Right lobe of liver (tissue), 6 donors: Measurements from ENCODE around the gene GPC6. TPM values are rescaled to one million over a fixed set of nuclear protein-coding genes. Genes with fewer than 3 reads are reported as not detected.

Experiments
- ATAC-seq, 4 donors: fragments of 200-7000 bp; cut with Tn5 transposase; one replicate each; pipeline ENCODE4 v1.9.1; 2020; ENCODE audit warnings: mild to moderate bottlenecking in 4 of 4, moderate library complexity in 4 of 4
- DNase-seq, 3 donors: peaks; one replicate each; pipeline ENCODE4 v3.0.0-alpha.2; 2020
- H3K27ac ChIP-seq, 3 donors: fragments of 200-600 bp; one replicate each; pipeline ENCODE4 v1.8.0; 2022
- H3K27me3 ChIP-seq, 2 donors: fragments of 200-600 bp; one replicate each; pipeline ENCODE4 v1.8.0; 2022
- H3K36me3 ChIP-seq, 4 donors: fragments of 200-600 bp; sonication (generic) in 1 of 4; one replicate each; pipeline versions ENCODE4 v1.5.1 to v1.8.0; 2017 to 2022; ENCODE audit warnings: control low read depth in 1 of 4
- H3K4me1 ChIP-seq, 4 donors: fragments of 200-600 bp; sonication (generic) in 1 of 4; one replicate each; pipeline versions ENCODE4 v1.5.1 to v1.8.0; 2017 to 2022; ENCODE audit warnings: control low read depth in 1 of 4
- H3K4me3 ChIP-seq, 3 donors: fragments of 200-600 bp; one replicate each; pipeline ENCODE4 v1.8.0; 2022
- H3K9me3 ChIP-seq, 4 donors: fragments of 200-600 bp; sonication (generic) in 1 of 4; one replicate each; pipeline versions ENCODE4 v1.5.1 to v1.8.0; 2017 to 2022; ENCODE audit warnings: control low read depth in 1 of 4
- POLR2A ChIP-seq: fragments of 450-650 bp; IDR thresholded peaks from one replicate; pipeline ENCODE4 v1.6.1; 2017; ENCODE audit warnings: antibody characterized with exemption, mild to moderate bottlenecking
- WGBS: methylation state at CpG from one replicate; pipeline ENCODE4 v1.1.6; 2018; ENCODE audit warnings: low coverage, low lambda C conversion rate; ENCODE audit not compliant: insufficient coverage; ENCODE audit errors: missing lambda C conversion rate; 5-methylcytosine and 5-hydroxymethylcytosine counted together
- intact Hi-C, 2 donors: fragments of 100-400 bp; cut with DNase I; formaldehyde crosslinking; loops; one replicate each; pipeline versions ENCODE4 v1.11.2 to v1.14.1; 2022
- total RNA-seq, 6 experiments: library from RNA; depleted of rRNA in 2 of 6; stranded (reverse); fragments of >200 nt in 2 of 6; fragmentation: NEBNext Ultra II Directional in 3 of 6; extraction: Animal tissue kit (Norgen Biotek cat#: 25700) in 3 of 6; gene quantifications; one replicate each; pipeline versions ENCODE4 v1.1.0 to v1.2.4, GENCODE V29; 2016 to 2023
- TF ChIP-seq, protein P1 (sequence below), 4 donors: fragments of 200-600 bp in 3 of 4; fragments of 450-650 bp in 1 of 4; IDR thresholded peaks; one replicate each; pipeline versions ENCODE4 v1.5.1 to v1.8.0; 2016 to 2022; ENCODE audit warnings: antibody characterized with exemption in 4 of 4, mild to moderate bottlenecking in 2 of 4
- donor health status: DM: no; HTN: yes; CAD: no.
- donor health status: DM: no; HTN: no; CAD: no.
- donor health status: DM: no; HTN: no; CAD: no.
- donor health status: DM: no; HTN: yes; CAD: no.
- donor health status: DM: no; HTN: yes; CAD: no.

Gene GPC6
- total RNA-seq, 6 experiments from 2014 or later, result 18.6 to 30.1 (median 20.2) TPM

DNA sequence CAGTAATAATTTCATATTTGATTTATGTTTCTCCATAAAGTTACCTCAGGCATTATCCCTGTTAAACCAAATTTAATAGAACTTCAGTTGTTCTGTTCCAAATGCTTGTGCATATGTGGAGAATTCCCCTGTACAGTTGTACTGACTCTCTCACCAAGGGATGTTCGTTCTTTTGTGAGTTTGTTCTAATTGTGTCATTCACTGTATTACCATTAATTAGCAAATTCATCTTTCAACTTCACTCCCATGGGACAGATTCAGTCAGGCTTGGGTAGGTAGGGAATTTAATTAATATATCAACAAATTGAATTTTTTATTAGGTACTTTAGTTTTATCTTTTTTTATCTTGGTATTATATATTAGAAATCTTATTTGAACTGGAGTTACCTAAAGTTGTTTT lies 987.5 kb downstream of the GPC6 start:
- no peak for TF ChIP-seq POLR2A
- TF ChIP-seq, protein P1, sequence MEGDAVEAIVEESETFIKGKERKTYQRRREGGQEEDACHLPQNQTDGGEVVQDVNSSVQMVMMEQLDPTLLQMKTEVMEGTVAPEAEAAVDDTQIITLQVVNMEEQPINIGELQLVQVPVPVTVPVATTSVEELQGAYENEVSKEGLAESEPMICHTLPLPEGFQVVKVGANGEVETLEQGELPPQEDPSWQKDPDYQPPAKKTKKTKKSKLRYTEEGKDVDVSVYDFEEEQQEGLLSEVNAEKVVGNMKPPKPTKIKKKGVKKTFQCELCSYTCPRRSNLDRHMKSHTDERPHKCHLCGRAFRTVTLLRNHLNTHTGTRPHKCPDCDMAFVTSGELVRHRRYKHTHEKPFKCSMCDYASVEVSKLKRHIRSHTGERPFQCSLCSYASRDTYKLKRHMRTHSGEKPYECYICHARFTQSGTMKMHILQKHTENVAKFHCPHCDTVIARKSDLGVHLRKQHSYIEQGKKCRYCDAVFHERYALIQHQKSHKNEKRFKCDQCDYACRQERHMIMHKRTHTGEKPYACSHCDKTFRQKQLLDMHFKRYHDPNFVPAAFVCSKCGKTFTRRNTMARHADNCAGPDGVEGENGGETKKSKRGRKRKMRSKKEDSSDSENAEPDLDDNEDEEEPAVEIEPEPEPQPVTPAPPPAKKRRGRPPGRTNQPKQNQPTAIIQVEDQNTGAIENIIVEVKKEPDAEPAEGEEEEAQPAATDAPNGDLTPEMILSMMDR (IDR thresholded peaks at IDR 0.05), result no peak
- WGBS, result 95% methylated on average over 1 of the region's 1 CpG
- no peaks in the 10 kb centered on the region for H3K9me3 ChIP-seq
- H3K27me3 ChIP-seq, result no peaks in the 10 kb centered on the region
- DNase-seq (no peak), ATAC-seq (no peak)
- H3K27ac ChIP-seq, result no peak overlapping the region
- H3K4me3 ChIP-seq, result no peak overlapping the region
- H3K4me1 ChIP-seq, result no peaks in the 10 kb centered on the region
- intact Hi-C loops, result no loop called here
- H3K36me3 ChIP-seq, result no peaks in the 10 kb centered on the region

DNA sequence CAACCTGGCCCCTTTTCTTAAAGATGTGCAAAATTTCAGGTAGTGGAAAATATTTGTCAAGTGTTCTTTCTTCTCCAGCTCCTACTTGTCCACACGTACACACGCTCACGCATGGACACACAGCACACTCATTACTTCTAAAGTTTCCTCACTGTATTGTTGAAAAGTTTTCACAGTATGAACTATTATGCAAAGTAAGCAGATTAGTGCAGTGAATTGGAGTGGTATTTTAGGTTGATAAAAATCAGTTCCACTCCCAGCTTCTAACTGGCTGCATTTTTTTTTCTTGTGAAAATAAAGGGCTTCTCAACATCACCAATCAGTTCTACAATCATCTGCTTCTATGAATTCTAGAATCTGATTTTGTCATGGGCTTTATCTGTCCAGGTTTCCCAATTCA lies 988.4 kb downstream of the GPC6 start:
- Histone ChIP-seq H3K9me3 (no peaks in the 10 kb centered on the region), H3K27me3 (no peaks in the 10 kb centered on the region), H3K27ac (no peak overlapping the region), H3K4me1 (no peaks in the 10 kb centered on the region), H3K4me3 (no peak overlapping the region), H3K36me3 (no peaks in the 10 kb centered on the region)
- TF ChIP-seq, protein P1 (IDR thresholded peaks at IDR 0.05), result no peak
- TF ChIP-seq POLR2A, result no peak
- WGBS, result 93% methylated on average over 3 of the region's 3 CpGs
- intact Hi-C loops, result no loop called here
- no peak for DNase-seq
- no peak for ATAC-seq

- H3K4me1 ChIP-seq, result no peaks in the 10 kb centered on the region
- no peak overlapping the region for H3K27ac ChIP-seq
- DNase-seq, result no peak
- H3K4me3 ChIP-seq, result no peak overlapping the region
- TF ChIP-seq POLR2A, result no peak
- TF ChIP-seq, protein P1 (IDR thresholded peaks at IDR 0.05), result no peak
- no peaks in the 10 kb centered on the region for H3K27me3 ChIP-seq
- no peak for ATAC-seq
- no peaks in the 10 kb centered on the region for H3K36me3 ChIP-seq
- H3K9me3 ChIP-seq, result no peaks in the 10 kb centered on the region
- intact Hi-C loops, result no loop called here
- WGBS, result 80% methylated on average over 1 of the region's 1 CpG
Observed at GRCh38 chr13:94216476-94216875, 989.9 kb downstream of the GPC6 start.

- no peak for DNase-seq
- intact Hi-C loops, result no loop called here
- TF ChIP-seq, protein P1 (IDR thresholded peaks at IDR 0.05), result no peak
- TF ChIP-seq POLR2A, result no peak
- Histone ChIP-seq H3K36me3 (no peaks in the 10 kb centered on the region), H3K27ac (no peak overlapping the region), H3K9me3 (no peaks in the 10 kb centered on the region), H3K27me3 (no peaks in the 10 kb centered on the region), H3K4me1 (no peaks in the 10 kb centered on the region), H3K4me3 (no peak overlapping the region)
- ATAC-seq, result no peak
- 86% methylated on average over 3 of the region's 3 CpGs for WGBS
Observed at GRCh38 chr13:94217370-94217769, 990.8 kb downstream of the GPC6 start.

- intact Hi-C loops, result no loop called here
- H3K36me3 ChIP-seq, result no peaks in the 10 kb centered on the region
- H3K27ac ChIP-seq, result no peak overlapping the region
- H3K4me1 ChIP-seq, result no peaks in the 10 kb centered on the region
- DNase-seq (no peak), ATAC-seq (no peak)
- H3K27me3 ChIP-seq, result no peaks in the 10 kb centered on the region
- H3K4me3 ChIP-seq, result no peak overlapping the region
- 85% methylated on average over 2 of the region's 2 CpGs for WGBS
- H3K9me3 ChIP-seq, result no peaks in the 10 kb centered on the region
- TF ChIP-seq, protein P1 (IDR thresholded peaks at IDR 0.05), result no peak
- TF ChIP-seq POLR2A, result no peak
Observed at GRCh38 chr13:94218537-94218936, 991.9 kb downstream of the GPC6 start.
